ENCODE measurements around the gene TRIM50.
"Not testable (repeated sequence)": the region's sequence is repeated elsewhere in the genome, so short reads cannot be mapped to it uniquely, and the experiment has no call there.

TRIM50 gene

GRCh38 chr7:73364006-73364728, 36.3 kb upstream of the TRIM50 start:
- TF ChIP-seq CTCF (IDR thresholded peaks at IDR 0.05; ENCODE audit: insufficient read depth, low read depth, low read length, missing control alignments) = no peak
- H3K4me3 ChIP-seq (ENCODE audit: low read length) = no peak overlapping the region
- DNase-seq (ENCODE audit: low read depth) = no peak

DNA sequence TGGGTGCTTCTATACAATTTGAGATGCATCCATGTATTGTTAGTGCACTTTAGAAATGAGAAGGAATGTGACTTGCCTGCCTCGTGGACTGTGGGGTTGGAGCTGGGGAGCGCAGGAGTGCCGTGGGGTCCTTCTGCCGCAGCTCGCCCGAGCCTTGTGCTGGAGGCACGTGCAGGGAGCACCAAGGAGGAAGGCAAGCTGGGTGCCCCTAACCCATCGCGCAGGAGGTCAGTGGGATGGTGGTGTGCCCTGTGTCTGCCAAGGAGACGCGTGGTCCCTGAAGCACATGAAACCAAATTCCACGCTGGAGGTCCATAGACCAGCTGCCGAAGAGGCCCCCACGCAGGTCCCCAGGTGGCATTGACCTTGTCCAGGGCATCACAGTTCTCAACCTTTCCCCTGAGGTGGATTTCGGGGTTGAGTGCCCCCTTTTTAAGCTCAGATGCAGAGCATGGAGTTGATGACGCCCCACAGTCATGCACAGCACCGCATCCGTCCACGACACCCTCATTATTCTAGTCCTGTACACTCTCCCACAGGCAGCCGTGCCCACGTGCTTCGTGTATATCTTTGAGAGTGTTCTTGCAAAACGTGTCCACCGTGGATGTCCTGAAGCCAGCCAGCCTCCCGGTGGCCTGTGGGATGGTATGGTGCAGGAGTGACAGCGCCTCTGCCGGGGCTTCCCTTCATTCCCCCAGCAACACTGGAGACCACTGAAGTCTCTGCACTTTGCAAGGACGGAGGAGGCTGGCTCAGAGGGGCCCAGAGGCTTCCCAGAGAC, 35.5 kb upstream of the TRIM50 start:
- no peak for DNase-seq (ENCODE audit: low read depth)
- no peak overlapping the region for H3K4me3 ChIP-seq (ENCODE audit: low read length)
- TF ChIP-seq CTCF (IDR thresholded peaks at IDR 0.05; ENCODE audit: insufficient read depth, low read depth, low read length, missing control alignments) = no peak

GRCh38 chr7:73360590-73360989, 32.7 kb upstream of the TRIM50 start:
- H3K4me3 ChIP-seq (ENCODE audit: low read length); DNase-seq (ENCODE audit: low read depth): not testable (repeated sequence)

GRCh38 chr7:73359746-73360375, 32.0 kb upstream of the TRIM50 start:
- H3K4me3 ChIP-seq (ENCODE audit: low read length) = no peak overlapping the region
- DNase-seq (ENCODE audit: low read depth) = no peak
- TF ChIP-seq CTCF (IDR thresholded peaks at IDR 0.05; ENCODE audit: insufficient read depth, low read depth, low read length, missing control alignments) = no peak

GRCh38 chr7:73359306-73359705, 31.4 kb upstream of the TRIM50 start:
- H3K4me3 ChIP-seq (ENCODE audit: low read length) = no peak overlapping the region
- TF ChIP-seq CTCF (IDR thresholded peaks at IDR 0.05; ENCODE audit: insufficient read depth, low read depth, low read length, missing control alignments) = no peak
- no peak for DNase-seq (ENCODE audit: low read depth)

DNA sequence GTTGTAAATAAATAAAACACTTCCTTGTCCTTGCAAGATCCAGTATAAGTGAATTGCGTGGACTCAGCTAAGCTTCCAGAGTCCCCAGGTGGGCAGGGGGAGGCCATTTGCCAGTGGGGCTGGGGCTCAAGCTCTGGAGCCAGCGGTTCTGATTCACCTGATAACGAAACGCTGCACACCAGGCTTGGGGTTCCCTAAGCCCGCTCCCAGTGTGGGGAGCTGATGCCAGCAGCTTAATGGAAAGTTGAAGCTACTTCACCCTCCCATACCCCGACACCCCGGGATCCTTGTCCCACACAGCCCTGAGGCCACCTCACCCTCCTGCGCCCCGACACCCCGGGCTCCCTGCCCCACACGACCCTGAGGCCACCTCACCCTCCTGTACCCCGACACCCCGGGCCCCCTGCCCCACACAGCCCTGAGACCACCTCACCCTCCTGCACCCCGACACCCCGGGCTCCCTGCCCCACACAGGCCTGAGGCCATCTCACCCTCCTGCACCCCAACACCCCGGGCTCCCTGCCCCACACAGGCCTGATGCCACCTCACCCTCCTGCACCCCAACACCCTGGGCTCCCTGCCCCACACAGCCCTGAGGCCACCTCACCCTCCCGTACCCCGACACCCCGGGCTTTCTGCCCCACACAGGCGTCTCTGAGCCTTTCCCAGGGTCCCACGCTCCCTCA, 30.9 kb upstream of the TRIM50 start:
- DNase-seq (ENCODE audit: low read depth) = no peak
- no peak for TF ChIP-seq CTCF (IDR thresholded peaks at IDR 0.05; ENCODE audit: insufficient read depth, low read depth, low read length, missing control alignments)
- no peak overlapping the region for H3K4me3 ChIP-seq (ENCODE audit: low read length)

DNA sequence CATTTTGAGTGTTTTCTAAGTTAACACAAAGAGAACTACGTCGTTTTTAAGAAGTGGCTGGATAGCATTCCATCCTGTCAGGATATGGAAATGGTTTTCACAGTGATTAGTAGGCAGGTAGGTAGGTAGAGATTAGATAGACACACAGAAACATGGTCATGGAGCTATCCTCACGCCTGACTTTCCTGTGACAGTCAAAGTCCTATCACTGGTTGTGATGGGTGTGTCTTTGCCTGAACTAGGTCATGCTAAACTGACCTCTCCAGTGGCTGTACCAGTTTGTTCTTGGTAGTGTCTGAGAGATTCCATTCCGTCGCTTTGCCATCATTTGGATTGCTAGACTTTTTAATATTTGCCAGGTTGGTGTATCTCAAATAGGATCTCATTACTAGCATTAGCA, 28.3 kb upstream of the TRIM50 start:
- DNase-seq (ENCODE audit: low read depth) = no peak
- H3K4me3 ChIP-seq (ENCODE audit: low read length) = no peak overlapping the region
- TF ChIP-seq CTCF (IDR thresholded peaks at IDR 0.05; ENCODE audit: insufficient read depth, low read depth, low read length, missing control alignments) = no peak

Data from epithelial cell of esophagus (primary cell).